Keratinocyte (primary cell): Measurements from ENCODE around the gene TRIM28. TPM values are rescaled to one million over a fixed set of nuclear protein-coding genes. Genes with fewer than 3 reads are reported as not detected.

Experiments
- DNase-seq: peaks from one replicate; pipeline ENCODE4 v3.0.0-alpha.2; 2011; ENCODE audit warnings: low read depth, missing footprints, low spot score
- FAIRE-seq: peaks from 2 replicates; lab custom pipeline; 2011; peaks lifted over from hg19 to GRCh38; lab: Jason Lieb, UNC
- H2AFZ ChIP-seq: 2 replicates; pipeline ENCODE4 v1.6.0; 2012; ENCODE audit warnings: low read length, control low read depth, inconsistent platforms; ENCODE audit not compliant: control insufficient read depth
- H3K27ac ChIP-seq: 2 replicates; pipeline ENCODE4 v1.5.1; 2011; ENCODE audit warnings: low read length; ENCODE audit not compliant: control insufficient read depth, insufficient read depth
- H3K27me3 ChIP-seq: 3 replicates; pipeline ENCODE4 v1.6.0; 2011; ENCODE audit warnings: low read length; ENCODE audit not compliant: control insufficient read depth, insufficient read depth; ENCODE audit errors: extremely low read depth
- H3K36me3 ChIP-seq, 2 experiments: 2 replicates in 1 of 2; 3 replicates in 1 of 2; pipeline ENCODE4 v1.5.1; 2011; ENCODE audit warnings: low read length in 2 of 2, mild to moderate bottlenecking in 1 of 2; ENCODE audit not compliant: control insufficient read depth in 2 of 2, insufficient read depth in 2 of 2; ENCODE audit errors: extremely low read depth in 1 of 2
- H3K4me1 ChIP-seq: 3 replicates; pipeline ENCODE4 v1.5.1; 2011; ENCODE audit warnings: low read length; ENCODE audit not compliant: control insufficient read depth, insufficient read depth; ENCODE audit errors: extremely low read depth
- H3K4me2 ChIP-seq: 3 replicates; pipeline ENCODE4 v1.6.0; 2011; ENCODE audit warnings: low read depth, low read length; ENCODE audit not compliant: control insufficient read depth, insufficient read depth; ENCODE audit errors: extremely low read depth
- H3K4me3 ChIP-seq, 3 experiments: fragments of 200-600 bp in 1 of 3; sonication (generic) in 1 of 3; 2 replicates in 2 of 3; 3 replicates in 1 of 3; pipeline ENCODE4 v1.5.1; 2011 to 2016; ENCODE audit warnings: low read length in 3 of 3, mild to moderate bottlenecking in 3 of 3, control low read depth in 2 of 3, inconsistent platforms in 1 of 3, low read depth in 1 of 3, mixed read lengths in 1 of 3, mixed run types in 1 of 3, moderate library complexity in 1 of 3; ENCODE audit not compliant: control insufficient read depth in 2 of 3, insufficient read depth in 2 of 3; ENCODE audit errors: extremely low read depth in 1 of 3
- H3K79me2 ChIP-seq: 2 replicates; pipeline ENCODE4 v1.6.0; 2012; ENCODE audit warnings: low read length; ENCODE audit not compliant: control insufficient read depth, insufficient read depth
- H3K9ac ChIP-seq: 3 replicates; pipeline ENCODE4 v1.6.0; 2011; ENCODE audit warnings: low read length; ENCODE audit not compliant: control insufficient read depth, insufficient read depth; ENCODE audit errors: extremely low read depth
- H3K9me1 ChIP-seq: 3 replicates; pipeline ENCODE4 v1.6.0; 2011; ENCODE audit warnings: low read length; ENCODE audit not compliant: control insufficient read depth, insufficient read depth; ENCODE audit errors: extremely low read depth
- H3K9me3 ChIP-seq: 2 replicates; pipeline ENCODE4 v1.5.1; 2012; ENCODE audit warnings: low read depth, low read length; ENCODE audit not compliant: control insufficient read depth
- H4K20me1 ChIP-seq: 3 replicates; pipeline ENCODE4 v1.6.0; 2011; ENCODE audit warnings: low read length; ENCODE audit not compliant: control insufficient read depth, insufficient read depth; ENCODE audit errors: extremely low read depth
- EZH2 ChIP-seq: IDR thresholded peaks from one replicate; pipeline ENCODE4 v1.6.1; 2012; ENCODE audit warnings: inconsistent platforms, mild to moderate bottlenecking, low read length, moderate library complexity
- dilution Hi-C: fragments of 300-500 bp; cut with MboI; formaldehyde crosslinking; loops from one replicate; pipeline ENCODE4 v1.7.0; 2020; ENCODE audit warnings: low sequenced_read_pairs; ENCODE audit not compliant: extremely low pct_ligation_motif_present
- polyA plus RNA-seq, 5 experiments: library from polyadenylated mRNA; depleted of rRNA in 3 of 5; stranded (reverse) in 3 of 5; stranded (forward) in 1 of 5; unstranded in 1 of 5; fragments of >200 nt; gene quantifications; 1 replicate in 1 of 5; 2 replicates in 3 of 5; 3 replicates in 1 of 5; pipeline versions ENCODE4 v1.2.1 to v1.2.3, GENCODE V29; 2011 to 2012; ENCODE audit warnings: missing spikeins in 2 of 5, low read depth in 1 of 5, low replicate concordance in 1 of 5
- TF ChIP-seq, protein P1 (sequence below), 3 experiments: IDR thresholded peaks in 1 of 3; conservative IDR thresholded peaks in 1 of 3; optimal IDR thresholded peaks in 1 of 3; 2 replicates in 2 of 3; 3 replicates in 1 of 3; pipeline versions ENCODE3 to v1.5.1; 2011; ENCODE audit warnings: low read length in 3 of 3, mild to moderate bottlenecking in 3 of 3, moderate library complexity in 2 of 3, control low read depth in 1 of 3, inconsistent platforms in 1 of 3; ENCODE audit not compliant: insufficient read depth in 2 of 3; ENCODE audit errors: extremely low read depth in 1 of 3

Gene TRIM28
- polyA plus RNA-seq, 1 donor (not counting 4 experiments of a cell fraction or from before 2014, with no cell fraction given) = 290 TPM

DNA sequence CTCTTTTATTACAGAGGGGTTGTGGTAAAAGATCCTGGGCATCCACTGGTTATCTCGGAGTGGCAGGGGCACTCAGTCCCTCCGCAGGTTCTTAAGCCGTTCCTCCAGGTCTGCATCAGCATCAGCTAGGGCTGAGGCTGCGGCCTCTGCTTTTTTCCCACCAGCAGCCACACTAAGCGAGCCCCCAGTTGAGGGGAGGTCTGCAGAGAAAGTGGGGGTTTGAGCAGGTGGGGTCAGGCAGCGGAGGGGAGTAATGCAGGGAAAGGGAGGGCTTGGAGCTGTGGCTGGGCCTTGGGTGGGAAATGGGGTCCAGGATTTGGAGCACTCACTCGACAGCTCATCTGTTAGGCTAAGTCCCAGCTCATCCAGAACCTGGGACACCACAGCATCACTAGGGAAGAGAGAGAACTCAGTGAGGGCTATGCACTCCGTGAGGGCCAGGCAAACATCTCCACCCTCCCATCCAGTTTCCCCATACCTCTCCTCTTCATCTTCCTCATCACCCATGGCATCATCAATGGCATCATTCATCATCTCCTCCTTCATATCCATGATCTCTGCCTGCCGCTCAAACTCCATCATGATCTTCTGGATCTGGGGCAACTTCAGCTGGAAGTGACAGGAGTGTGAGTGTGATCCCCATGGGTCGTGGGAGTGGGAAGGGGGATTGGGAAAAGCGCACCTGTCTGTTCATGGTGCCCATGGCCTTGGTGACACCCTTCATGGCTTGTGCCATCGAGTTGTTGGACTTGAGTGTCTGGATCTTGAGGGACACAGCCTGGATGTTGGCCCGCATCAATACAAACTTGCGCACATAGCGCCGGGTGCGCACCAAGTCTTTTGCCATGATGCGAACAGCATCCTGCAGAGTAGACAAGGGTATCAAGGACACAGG, 8.0 kb downstream of the TRIM28 start:
- FAIRE-seq (no peak), DNase-seq (no peak)
- Histone ChIP-seq H3K4me3 (no peak overlapping the region), H3K4me2 (no peak overlapping the region), H3K79me2 (peaks cover 69% of the 10 kb centered on the region), H4K20me1 (peaks cover 31% of the 10 kb centered on the region), H2AFZ (no peak overlapping the region), H3K9me1 (peaks cover 5% of the 10 kb centered on the region), H3K36me3 (peaks cover 56 to 59% of the 10 kb centered on the region in 2 experiments), H3K4me1 (peaks cover 22% of the 10 kb centered on the region), H3K27me3 (no peaks in the 10 kb centered on the region), H3K9me3 (no peaks in the 10 kb centered on the region), H3K27ac (no peak overlapping the region), H3K9ac (no peak overlapping the region)
- dilution Hi-C loops = no loop called here
- no peak for TF ChIP-seq EZH2
- TF ChIP-seq, protein P1, sequence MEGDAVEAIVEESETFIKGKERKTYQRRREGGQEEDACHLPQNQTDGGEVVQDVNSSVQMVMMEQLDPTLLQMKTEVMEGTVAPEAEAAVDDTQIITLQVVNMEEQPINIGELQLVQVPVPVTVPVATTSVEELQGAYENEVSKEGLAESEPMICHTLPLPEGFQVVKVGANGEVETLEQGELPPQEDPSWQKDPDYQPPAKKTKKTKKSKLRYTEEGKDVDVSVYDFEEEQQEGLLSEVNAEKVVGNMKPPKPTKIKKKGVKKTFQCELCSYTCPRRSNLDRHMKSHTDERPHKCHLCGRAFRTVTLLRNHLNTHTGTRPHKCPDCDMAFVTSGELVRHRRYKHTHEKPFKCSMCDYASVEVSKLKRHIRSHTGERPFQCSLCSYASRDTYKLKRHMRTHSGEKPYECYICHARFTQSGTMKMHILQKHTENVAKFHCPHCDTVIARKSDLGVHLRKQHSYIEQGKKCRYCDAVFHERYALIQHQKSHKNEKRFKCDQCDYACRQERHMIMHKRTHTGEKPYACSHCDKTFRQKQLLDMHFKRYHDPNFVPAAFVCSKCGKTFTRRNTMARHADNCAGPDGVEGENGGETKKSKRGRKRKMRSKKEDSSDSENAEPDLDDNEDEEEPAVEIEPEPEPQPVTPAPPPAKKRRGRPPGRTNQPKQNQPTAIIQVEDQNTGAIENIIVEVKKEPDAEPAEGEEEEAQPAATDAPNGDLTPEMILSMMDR (optimal IDR thresholded peaks at IDR 0.05 in 1 of 3, IDR thresholded peaks at IDR 0.05 in 1 of 3, conservative IDR thresholded peaks at IDR 0.05 in 1 of 3; ENCODE audit: extremely low read depth in 1 of 3, insufficient read depth in 2 of 3, low read length in 3 of 3) = no peak

DNA sequence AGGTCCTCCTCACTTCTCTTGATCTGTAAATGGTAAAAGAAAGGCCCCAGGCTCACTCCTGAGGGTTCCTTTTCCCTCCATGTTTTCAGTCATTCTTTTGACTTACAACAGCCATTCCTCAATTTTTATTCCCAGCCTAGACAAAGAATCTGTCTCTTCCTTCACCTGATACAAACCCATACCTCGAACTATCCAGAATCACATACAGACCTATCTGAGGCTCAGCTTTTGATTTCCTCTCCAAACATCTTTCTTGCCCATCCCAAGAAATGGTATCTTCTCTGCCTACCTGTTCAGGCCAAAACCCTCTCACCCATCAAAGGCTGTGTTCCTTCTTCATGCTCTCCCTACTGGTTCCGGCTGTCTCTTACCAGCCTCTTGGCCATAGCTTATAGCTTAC, 8.8 kb downstream of the TRIM28 start:
- dilution Hi-C loops = no loop called here
- FAIRE-seq (no peak), DNase-seq (no peak)

More for the DNA sequence above, 8.8 kb downstream of the TRIM28 start:
- Histone ChIP-seq H3K79me2 (peaks cover 69% of the 10 kb centered on the region), H3K36me3 (peaks cover 51 to 61% of the 10 kb centered on the region in 2 experiments), H3K4me1 (peaks cover 27% of the 10 kb centered on the region), H3K4me3 (no peak overlapping the region), H3K4me2 (no peak overlapping the region), H4K20me1 (peaks cover 24% of the 10 kb centered on the region), H3K9me3 (no peaks in the 10 kb centered on the region), H3K9me1 (peaks cover 2% of the 10 kb centered on the region), H3K27me3 (no peaks in the 10 kb centered on the region), H3K27ac (no peak overlapping the region), H3K9ac (no peak overlapping the region), H2AFZ (no peak overlapping the region)
- TF ChIP-seq, protein P1 (optimal IDR thresholded peaks at IDR 0.05 in 1 of 3, IDR thresholded peaks at IDR 0.05 in 1 of 3, conservative IDR thresholded peaks at IDR 0.05 in 1 of 3; ENCODE audit: extremely low read depth in 1 of 3, insufficient read depth in 2 of 3, low read length in 3 of 3) = no peak
- TF ChIP-seq EZH2 = no peak
